Activated naive CD4-positive, alpha-beta T cell treated with Interleukin-2 at 50 U/mL for 16 hours (primary cell): ENCODE data around the gene RYK.
"Not testable (repeated sequence)": the region's sequence is repeated elsewhere in the genome, so short reads cannot be mapped to it uniquely, and the experiment has no call there.

ENCODE experiments used
- DNase-seq: peaks from one replicate; pipeline ENCODE4 v3.0.0-alpha.2; 2020

The RYK gene

GRCh38 chr3:134214239-134214638, 36.4 kb downstream of the RYK start:
- DNase-seq = no peak

GRCh38 chr3:134212967-134213665, 37.5 kb downstream of the RYK start:
- peak; percentile 88 for DNase-seq

- DNase-seq = no peak
These were observed 38.9 kb downstream of the RYK start for GRCh38 chr3:134211797-134212196.

GRCh38 chr3:134205451-134205850, 45.2 kb downstream of the RYK start:
- no peak for DNase-seq

- DNase-seq = no peak
These were observed 49.2 kb downstream of the RYK start for GRCh38 chr3:134201201-134202130.

GRCh38 chr3:134199880-134200279, 50.8 kb downstream of the RYK start:
- DNase-seq = not testable (repeated sequence)

GRCh38 chr3:134199240-134199639, 51.4 kb downstream of the RYK start:
- DNase-seq = no peak

GRCh38 chr3:134198414-134198813, 52.2 kb downstream of the RYK start:
- DNase-seq = no peak

GRCh38 chr3:134197681-134198261, 52.9 kb downstream of the RYK start:
- no peak for DNase-seq

- no peak for DNase-seq
These were observed 56.4 kb downstream of the RYK start for GRCh38 chr3:134194247-134194646.

- DNase-seq = no peak
These were observed 60.4 kb downstream of the RYK start for GRCh38 chr3:134190250-134190649.

GRCh38 chr3:134189849-134190248, 60.8 kb downstream of the RYK start:
- DNase-seq = no peak

GRCh38 chr3:134186391-134186790, 64.3 kb downstream of the RYK start:
- no peak for DNase-seq

GRCh38 chr3:134180761-134181160, 69.9 kb downstream of the RYK start:
- no peak for DNase-seq

GRCh38 chr3:134179508-134179907, 71.2 kb downstream of the RYK start:
- DNase-seq = no peak

GRCh38 chr3:134163096-134163495, 87.6 kb downstream of the RYK start:
- DNase-seq = no peak

GRCh38 chr3:134161898-134162615, 88.6 kb downstream of the RYK start:
- DNase-seq = no peak

- no peak for DNase-seq
These were observed 95.2 kb downstream of the RYK start for GRCh38 chr3:134155446-134155845.

- DNase-seq = no peak
These were observed 96.9 kb downstream of the RYK start for GRCh38 chr3:134153761-134154160.

GRCh38 chr3:134150476-134150875, 100.2 kb downstream of the RYK start:
- no peak for DNase-seq

GRCh38 chr3:134149286-134149685, 101.4 kb downstream of the RYK start:
- no peak for DNase-seq

GRCh38 chr3:134148534-134148933, 102.1 kb downstream of the RYK start:
- no peak for DNase-seq

- no peak for DNase-seq
These were observed 103.2 kb downstream of the RYK start for GRCh38 chr3:134147411-134147810.
